Stimulated activated CD4-positive, alpha-beta T cell treated with anti-CD3 and anti-CD28 coated beads, Interleukin-1b, Interleukin-23, amount 100 ng/mL, for 4 hours (primary cell): ENCODE data around the gene CHST11.
"Not testable (repeated sequence)": the region's sequence is repeated elsewhere in the genome, so short reads cannot be mapped to it uniquely, and the experiment has no call there.

ENCODE experiments used
- DNase-seq, 2 donors: peaks; one replicate each; pipeline ENCODE4 v3.0.0-alpha.2; 2020; ENCODE audit warnings: low read depth in 2 of 2

Gene CHST11

DNA sequence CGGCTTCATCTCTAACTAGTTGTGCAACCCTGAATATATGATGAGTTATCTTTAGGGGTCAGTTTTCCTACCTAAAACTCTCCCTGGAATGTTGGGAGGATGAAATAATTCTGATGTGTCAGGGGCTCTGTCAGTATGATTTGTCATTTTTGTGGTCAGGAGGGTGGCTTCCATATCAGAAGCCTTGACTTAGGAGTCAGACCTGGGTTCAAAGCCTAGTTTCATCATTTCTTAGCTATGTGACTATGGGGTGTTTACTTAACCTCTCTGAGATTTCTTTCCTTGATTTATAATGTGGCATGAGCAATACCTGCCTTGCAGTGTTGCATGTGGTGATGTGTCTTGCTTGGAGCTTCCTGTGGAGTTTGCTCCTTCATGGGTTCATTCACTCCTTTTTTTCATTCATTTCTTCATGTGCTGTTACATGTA is 146.8 kb downstream of the CHST11 start:
- no peak for DNase-seq

GRCh38 chr12:104604070-104604994 is 147.6 kb downstream of the CHST11 start:
- peak in 1 of 2 donors; percentile 7 for DNase-seq

- DNase-seq, result no peak
These were observed 148.4 kb downstream of the CHST11 start for GRCh38 chr12:104604995-104605675.

DNA sequence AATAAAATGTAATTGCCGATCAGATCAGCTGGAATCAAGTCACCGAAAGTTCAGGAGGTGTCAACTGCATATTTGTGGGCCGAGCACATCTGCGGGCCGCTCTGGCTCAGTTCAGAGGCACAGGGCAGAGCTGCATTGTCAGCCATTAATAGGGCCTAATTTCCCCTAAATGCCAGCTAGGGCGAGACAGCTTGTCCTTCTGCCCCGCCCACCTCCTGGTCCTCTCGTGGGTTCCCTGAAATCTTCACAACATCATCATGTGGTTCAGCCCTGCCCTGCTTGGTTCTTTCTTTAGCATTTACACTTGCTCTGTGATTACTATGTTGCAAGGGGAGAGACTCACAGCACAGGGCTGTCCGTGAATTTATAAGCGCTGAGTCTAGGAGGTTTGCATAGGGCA is 148.9 kb downstream of the CHST11 start:
- no peak for DNase-seq

GRCh38 chr12:104608998-104609397 is 152.2 kb downstream of the CHST11 start:
- no peak for DNase-seq

- no peak for DNase-seq
These were observed 152.7 kb downstream of the CHST11 start for GRCh38 chr12:104609445-104609844.

GRCh38 chr12:104610513-104611235 is 153.9 kb downstream of the CHST11 start:
- DNase-seq, result no peak

DNA sequence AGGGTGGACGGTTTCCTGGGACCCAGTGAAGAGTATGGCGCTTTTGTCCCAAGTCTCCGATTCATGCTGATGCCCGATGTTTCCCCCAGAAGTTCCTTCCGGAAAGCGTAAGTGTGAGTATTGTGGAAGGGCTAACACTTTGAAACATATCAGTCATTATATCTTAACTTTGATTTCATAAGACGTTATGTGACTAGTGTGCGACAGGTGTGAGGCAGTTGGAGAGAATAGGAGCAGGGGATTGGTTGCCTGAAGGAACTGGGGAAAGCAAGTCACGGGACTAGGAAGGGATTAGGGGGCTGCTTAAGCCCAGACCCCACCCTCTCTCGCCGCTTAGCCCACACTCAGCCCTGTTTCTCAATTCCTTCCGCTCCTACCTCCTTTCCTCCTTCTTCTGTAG is 154.9 kb downstream of the CHST11 start:
- DNase-seq, result no peak

- DNase-seq, result not testable (repeated sequence)
These were observed 156.6 kb downstream of the CHST11 start for GRCh38 chr12:104613372-104613771.

- no peak for DNase-seq
These were observed 158.4 kb downstream of the CHST11 start for GRCh38 chr12:104615048-104615561.

GRCh38 chr12:104618691-104619090 is 161.9 kb downstream of the CHST11 start:
- DNase-seq, result no peak

DNA sequence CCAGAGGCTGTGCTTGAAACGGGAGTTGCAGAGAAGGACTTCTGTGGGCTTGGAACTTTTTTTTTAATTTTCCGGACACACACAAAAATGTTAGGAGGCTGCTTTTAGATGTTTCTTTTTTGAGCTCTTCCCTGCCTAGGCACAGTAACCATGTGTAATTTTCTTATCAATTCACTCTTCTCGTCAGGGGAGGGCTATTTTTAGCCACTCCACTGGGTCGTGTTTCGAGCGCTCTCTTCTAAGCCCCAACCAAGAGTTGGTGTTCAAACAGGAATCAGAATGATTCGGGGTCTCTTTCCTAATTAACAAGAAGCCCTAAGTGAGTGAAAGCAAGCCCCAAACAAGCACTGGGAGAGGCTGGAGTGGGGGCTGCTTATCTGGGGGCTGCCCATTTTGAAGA is 162.6 kb downstream of the CHST11 start:
- no peak for DNase-seq

- DNase-seq, result no peak
These were observed 164.2 kb downstream of the CHST11 start for GRCh38 chr12:104620837-104621531.

- no peak for DNase-seq
These were observed 166.2 kb downstream of the CHST11 start for GRCh38 chr12:104622928-104623327.

GRCh38 chr12:104623883-104624282 is 167.1 kb downstream of the CHST11 start:
- DNase-seq, result no peak

GRCh38 chr12:104624529-104624928 is 167.8 kb downstream of the CHST11 start:
- DNase-seq, result no peak

DNA sequence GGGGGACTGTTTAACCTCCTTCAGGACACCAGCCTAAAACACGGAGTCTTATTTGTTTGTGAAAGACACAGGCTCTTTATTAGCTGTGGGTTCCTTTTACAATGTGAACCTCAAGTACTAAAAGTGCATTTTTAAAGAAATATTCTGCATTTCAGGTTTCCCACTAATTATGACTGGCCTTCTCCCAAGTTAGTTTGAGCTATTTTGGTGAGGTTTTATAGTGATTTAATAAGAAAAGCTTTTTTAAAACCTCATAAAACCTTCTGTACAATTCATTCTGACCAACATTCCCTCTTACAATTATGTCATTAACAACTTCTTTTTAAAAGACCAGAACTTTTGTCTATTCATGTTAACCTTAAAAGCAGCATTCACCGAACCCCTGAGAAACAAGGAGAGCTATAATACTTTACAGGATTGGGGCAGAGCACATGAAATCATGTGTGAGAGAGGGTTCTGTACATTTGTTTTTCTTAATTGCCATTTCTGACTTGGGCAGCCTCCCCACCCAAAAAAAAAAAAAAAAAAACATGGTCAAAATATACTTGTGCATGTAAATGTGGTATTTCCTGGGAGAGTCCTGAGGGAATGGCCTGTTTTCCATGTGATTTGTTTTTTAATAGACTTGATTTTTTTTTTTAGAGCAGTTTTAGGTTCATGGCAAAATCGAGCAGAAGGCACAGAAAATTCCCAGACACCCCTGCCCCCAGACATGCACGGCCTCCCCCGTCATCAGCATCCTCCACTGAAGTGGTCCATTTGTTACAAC is 169.5 kb downstream of the CHST11 start:
- DNase-seq, result no peak

GRCh38 chr12:104627231-104627989 is 170.7 kb downstream of the CHST11 start:
- no peak for DNase-seq

GRCh38 chr12:104627990-104628830 is 171.5 kb downstream of the CHST11 start:
- DNase-seq, result no peak
